GM19455 (cell line): ENCODE data around the gene HSFX1.

Source experiments
- ATAC-seq: cut with Tn5 transposase; IDR thresholded peaks from one replicate; pipeline ENCODE4 v1.9.1; 2021; ENCODE audit not compliant: unreplicated experiment

The HSFX1 gene

DNA sequence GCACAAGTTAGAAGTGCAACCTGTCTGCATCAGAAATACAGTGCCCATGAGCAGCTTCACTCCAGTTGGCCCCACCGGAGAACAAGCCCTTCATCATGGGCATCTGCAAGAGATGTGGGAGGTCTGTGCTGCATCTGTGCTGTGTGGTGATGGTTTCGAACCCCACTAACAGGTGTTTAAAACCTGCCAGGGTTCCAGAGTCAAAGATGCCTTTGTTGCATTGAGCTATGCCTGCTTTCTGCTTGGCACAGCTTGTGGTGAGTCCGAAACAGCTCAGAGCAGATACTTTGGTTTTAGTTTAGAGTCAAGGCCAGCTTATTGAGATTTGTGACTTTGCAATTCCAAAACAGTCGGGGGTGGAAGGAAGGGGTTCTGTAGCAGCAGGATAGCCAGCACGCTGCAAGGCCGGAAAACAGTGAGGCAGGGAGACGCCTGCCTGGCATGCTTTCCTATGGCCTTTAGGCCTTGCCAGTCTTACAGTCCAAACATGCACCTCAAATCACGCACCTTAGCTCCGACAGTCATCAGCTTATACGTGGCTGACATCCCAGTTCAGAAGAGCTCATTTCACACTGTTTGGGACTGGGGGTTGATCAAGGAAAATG is 29.7 kb downstream of the HSFX1 start:
- no peak for ATAC-seq

DNA sequence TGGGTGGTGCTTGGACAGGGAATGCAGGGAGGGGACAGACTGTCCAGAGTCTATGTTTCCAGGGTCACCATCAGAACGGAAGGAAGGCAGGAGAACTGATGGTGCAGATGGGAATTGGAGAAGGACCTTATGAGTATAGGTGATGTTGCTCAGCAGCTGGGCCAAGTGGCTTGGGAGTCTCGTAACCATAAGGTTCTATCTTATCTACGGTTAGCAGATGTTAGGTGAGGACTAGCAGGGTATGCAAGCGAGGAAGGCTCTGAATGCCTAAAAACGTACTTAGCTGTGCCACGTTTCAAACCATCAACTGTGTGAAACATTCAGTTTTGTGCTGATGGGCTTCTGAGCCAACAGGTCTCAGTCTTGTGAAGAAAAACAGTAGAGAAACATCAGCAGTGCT is 30.2 kb downstream of the HSFX1 start:
- ATAC-seq, result no peak

DNA sequence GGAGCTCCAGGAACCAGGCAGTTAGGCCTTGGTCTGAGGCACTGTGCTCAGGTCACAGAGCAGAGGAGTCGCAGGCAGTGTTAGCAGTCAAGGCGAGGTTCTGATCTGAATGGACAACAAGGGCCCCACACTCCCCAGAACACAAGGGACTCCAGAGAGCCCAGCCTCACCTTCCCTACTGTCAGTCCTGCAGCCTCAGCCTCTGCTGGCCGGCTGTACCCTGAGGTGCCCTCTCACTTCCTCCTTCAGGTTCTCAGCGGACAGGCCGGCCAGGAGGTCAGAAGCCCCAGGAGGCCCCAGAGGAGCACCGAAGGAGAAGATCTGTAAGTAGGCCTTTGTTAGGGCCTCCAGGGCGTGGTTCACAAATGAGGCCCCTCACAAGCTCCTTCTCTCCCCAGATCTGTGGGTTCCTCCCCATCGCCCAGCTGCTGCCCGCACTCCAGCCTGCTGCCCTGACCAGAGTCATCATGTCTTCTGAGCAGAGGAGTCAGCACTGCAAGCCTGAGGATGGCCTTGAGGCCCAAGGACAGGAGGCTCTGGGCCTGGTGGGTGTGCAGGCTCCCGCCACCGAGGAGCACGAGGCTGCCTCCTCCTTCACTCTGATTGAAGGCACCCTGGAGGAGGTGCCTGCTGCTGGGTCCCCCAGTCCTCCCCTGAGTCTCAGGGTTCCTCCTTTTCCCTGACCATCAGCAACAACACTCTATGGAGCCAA is 34.0 kb downstream of the HSFX1 start:
- ATAC-seq, result no peak

DNA sequence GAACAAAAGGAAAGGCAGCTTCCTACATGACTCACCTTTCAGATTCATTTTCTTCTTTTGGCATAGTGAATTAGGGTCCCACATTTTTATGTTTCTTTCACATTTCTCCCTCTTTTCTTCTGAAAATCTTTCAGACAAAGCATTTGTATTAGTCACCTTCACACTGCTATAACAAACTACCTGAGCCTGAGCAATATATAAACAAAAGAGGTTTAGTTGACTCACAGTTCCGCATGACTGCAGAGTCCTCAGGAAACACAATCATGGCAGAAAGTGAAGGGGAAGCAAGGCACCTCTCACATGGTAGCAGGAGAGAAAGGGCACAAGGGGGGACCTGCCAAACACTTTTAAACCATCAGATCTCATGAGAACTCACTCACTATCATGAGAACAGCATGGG is 44.8 kb downstream of the HSFX1 start:
- ATAC-seq, result no peak

DNA sequence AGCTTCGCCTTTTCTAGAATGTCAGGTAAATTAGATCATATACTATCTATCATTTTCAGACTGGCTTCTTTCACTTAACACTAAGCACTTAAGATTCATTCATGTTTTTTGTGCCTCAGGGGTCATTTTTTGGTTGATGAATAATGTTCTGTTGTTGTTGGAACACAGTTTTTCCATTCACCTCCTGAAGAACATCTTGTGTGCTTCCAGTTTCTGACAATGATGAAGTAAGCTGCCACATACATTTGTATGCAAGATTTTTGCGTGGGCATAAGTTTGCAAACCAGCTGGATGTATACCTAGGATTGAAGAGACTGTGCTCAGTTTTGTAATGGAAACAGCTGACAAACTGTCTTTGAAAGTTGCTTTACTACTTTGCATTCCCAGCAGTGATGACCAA is 45.5 kb downstream of the HSFX1 start:
- ATAC-seq, result no peak

DNA sequence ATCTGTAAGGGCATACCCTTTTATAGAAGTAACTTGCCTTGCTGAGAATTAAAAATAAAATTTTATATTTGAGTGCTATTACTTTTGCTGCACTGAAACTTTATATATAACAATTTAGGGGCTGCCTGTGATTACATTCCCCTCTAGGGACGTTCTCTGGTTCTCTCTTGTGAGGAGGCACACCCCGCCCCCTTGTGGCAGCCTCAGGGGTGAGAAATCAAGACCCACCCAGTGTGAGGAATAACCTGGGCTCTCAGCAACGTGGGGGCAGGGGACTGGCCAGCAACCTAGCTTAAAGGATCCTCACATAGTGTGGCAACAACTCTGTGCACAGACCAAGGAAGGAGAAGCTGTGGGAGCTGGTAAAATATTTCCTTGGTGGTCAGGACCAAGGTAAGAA is 51.6 kb downstream of the HSFX1 start:
- ATAC-seq, result no peak
